ENCODE data around the gene ITM2B.

- no peak for TF ChIP-seq CTCF (IDR thresholded peaks at IDR 0.05 in 4 of 5, conservative IDR thresholded peaks at IDR 0.05 in 1 of 5)
- TF ChIP-seq POLR2A (IDR thresholded peaks at IDR 0.05): no peak
Measured at GRCh38 chr13:48188601-48189000, 44.4 kb upstream of the ITM2B start.
